LoVo (cell line): ENCODE measurements around the gene ABHD1.

Experiments
- DNase-seq: peaks from one replicate; pipeline ENCODE4 v3.0.0-alpha.2; 2016; ENCODE audit warnings: low spot score

ABHD1 gene

GRCh38 chr2:27136751-27137150 is 13.1 kb downstream of the ABHD1 start:
- DNase-seq = no peak

GRCh38 chr2:27137322-27137935 is 13.8 kb downstream of the ABHD1 start:
- DNase-seq = no peak

DNA sequence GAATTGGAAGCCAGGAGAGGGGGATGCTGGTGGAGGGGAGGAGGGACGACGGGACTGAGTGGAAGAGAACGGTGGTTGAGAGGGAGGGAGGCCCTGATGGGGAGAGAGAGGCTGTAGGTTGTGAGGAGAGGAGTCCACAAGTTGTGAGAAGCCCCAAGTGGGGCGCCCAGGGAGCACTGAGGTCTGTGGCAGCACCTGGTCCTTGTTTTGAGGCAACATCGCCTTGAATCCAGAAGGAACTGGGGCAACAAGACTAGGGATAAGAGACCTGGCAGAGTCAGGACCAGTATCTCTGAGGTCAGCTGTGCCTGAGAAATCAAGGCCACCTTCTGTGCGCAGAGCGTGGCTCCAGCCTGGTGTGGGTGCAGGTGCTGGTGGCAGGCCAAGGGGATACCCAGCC is 14.5 kb downstream of the ABHD1 start:
- DNase-seq = no peak

DNA sequence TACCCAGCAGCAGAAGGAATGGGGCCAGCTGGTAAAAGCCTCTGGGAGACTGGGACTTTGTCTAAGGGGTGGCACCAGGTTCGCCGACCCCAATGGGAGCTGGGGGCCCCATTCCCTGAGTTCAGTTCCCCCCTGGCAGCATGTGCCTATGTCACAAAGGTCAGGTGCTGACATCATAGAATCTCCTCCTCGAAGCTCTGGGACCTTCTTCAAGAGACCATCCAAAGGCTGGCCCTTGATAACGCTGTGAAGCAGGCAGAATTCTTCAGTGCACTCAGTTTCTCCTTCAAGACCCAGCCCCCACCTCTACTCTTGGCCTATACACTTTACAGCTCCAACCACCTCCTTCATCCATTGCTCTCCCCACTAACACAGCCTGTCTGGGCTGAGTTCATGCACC is 15.7 kb downstream of the ABHD1 start, which contains the start of gene PRR30:
PRR30 (minus strand) TSS at position 101 of the 400 bp plus-strand sequence. CDS start 1,081 bp downstream, outside the sequence.
- no peak for DNase-seq

DNA sequence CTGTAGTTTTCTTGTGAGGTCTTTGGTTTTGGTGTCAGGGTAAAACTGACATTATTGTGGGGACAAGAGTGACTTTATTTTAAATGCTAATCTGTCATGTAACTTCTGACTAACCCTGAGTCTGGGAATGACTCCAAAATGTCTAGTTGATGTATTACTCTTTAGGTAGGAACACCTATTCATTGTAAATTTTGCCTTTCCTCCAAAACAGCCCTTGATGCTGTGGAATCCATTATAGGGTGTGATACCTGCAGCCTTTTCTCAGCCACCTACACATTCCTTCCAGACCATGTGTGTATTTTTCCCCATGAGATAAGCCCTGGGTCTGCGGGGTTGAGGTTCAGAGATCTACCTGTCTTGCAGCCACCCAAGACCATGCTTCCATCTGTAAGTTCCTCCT is 19.7 kb downstream of the ABHD1 start:
- DNase-seq = no peak

GRCh38 chr2:27145682-27146081 is 22.1 kb downstream of the ABHD1 start:
- DNase-seq = no peak

DNA sequence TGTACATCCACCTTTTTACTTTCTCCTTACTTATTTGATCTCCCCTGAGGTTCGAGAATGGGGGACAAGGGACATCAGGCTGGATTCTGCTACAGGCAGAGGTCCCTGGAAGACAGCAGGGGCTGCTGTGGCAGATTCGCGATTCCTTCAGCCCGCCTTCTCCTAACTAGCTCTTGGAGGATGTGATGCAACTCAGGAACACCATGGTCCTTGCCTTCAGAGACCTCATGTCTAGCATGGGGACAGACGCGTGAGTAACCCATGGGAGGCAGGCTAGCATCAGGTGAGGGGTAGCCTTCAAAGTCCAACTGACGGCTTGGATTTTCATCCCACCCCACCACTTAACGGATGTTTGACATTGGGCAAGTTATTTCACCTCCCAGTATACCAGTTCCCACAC is 24.3 kb downstream of the ABHD1 start:
- DNase-seq = no peak

DNA sequence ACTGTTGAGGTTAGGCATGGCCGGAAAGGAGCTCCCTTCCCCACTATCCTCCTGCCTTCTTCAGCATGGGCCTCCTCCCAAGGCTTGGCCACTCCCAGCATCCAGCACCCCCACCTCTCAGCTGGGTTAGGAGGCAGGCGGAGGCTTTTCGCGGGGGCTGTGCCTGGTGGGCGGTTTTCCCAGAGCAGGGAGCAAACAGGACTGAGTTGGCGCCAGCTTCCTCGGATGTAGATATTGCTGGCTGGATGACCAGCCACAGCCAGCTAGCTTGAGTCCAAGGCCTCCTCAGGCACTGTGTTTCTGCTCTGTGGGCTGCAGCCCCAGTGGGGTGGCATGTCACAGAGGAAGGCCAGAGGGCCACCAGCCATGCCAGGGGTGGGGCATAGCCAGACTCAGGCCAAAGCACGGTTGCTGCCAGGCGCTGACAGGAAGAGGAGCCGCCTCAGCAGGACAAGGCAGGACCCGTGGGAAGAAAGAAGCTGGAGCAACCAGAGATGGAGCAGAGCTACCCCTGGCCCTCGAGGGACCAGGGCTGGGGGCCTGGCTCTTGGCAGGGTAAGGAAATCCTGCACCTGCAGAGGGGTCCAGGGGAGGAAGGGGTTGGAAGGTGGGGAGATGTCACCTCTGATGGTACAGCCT is 25.3 kb downstream of the ABHD1 start, which contains the start of gene TCF23:
TCF23 (plus strand) TSS at position 204 of the 639 bp plus-strand sequence; CDS start at position 334, 130 bp downstream.
- no peak for DNase-seq

- no peak for DNase-seq
Observed at GRCh38 chr2:27149570-27150405, 26.2 kb downstream of the ABHD1 start.

GRCh38 chr2:27150639-27151230 is 27.1 kb downstream of the ABHD1 start:
- DNase-seq = no peak

DNA sequence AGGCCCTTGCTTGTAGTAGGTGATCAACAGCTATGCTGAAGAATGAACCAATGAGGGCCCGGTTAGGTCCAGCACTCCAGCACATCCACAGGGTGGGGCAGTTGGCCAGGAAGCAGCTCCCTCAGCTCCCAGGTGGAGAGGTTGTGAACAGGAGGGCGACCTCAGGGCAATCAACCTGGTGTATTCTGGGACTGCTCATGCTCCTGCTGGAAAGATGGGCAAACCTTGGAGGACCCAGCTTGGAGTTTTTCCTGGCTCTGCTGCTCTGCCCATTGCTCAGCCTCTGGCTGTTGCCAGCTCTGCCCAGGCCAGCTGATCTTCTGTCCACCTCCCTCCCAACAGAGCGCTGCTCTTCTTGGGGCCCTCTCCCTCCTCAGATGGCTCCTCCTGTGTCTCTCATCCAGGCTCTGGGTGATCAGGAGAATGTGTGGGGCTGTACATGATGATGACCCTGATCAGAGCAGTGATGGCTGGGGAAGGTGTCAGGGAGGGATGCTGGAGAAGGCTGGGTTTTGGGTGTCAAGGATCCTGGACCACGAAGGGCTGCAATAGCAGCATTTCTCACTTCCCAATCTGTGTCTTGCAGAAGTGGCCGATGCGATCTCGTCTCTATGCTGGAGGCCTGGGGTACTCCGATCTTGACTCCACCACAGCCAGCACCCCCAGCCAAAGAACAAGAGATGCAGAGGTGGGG is 28.6 kb downstream of the ABHD1 start:
- DNase-seq = no peak

DNA sequence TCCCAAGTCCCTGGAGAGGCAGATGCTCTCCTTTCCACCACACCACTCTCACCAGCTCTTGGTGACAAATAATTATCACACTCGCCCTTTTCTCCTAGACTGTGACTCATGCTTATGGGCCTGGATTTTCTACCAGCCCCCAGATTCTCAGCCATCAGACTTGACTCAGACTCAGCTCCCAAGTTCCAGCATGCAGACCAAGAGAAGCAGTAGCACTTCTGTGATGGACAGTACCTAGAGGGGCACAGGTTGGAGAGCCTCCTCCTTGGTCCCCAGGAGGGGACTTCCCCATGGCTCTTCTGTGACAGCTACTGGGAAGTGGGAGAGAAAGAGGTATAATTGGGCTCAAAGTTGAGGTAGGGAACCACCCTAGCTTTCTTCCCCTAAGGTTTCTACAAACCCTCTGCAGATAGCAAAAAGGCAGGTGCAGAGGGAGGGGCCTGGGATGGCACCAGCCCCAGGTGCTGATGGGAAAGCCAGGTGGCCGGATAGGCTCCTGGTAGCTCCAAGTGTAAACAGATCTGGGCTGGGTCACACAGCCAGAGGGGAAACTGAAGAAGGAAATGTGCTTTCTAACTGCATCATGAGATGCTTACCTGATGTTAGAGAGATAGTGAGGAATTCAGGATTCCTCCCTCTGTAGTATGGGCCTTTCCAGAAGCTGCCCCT is 29.3 kb downstream of the ABHD1 start:
- no peak for DNase-seq

- DNase-seq = no peak
Observed at GRCh38 chr2:27154488-27154887, 30.9 kb downstream of the ABHD1 start.

DNA sequence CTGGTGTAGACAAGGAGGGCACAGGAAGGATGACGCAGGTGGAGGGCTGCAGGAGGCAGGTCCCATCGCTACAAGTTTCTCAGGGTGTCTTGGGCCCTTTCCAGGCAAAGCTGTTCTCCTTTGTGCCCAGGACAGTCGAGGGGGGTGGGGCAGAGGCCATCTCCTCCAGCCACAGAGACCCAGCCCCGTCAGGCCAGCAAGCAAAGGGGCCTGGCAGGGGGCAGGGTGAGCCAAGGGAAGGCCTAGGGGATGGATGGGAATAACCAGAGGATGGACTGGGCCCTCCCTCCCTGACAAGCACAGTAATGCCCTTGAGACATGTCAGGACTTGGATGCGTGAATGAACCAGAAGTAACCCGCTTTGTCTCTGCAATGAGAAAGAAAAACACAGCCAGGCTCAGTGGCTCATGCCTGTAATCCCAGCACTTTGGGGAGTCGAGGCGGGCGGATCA is 31.5 kb downstream of the ABHD1 start:
- no peak for DNase-seq

GRCh38 chr2:27158468-27158867 is 34.9 kb downstream of the ABHD1 start:
- DNase-seq = no peak

DNA sequence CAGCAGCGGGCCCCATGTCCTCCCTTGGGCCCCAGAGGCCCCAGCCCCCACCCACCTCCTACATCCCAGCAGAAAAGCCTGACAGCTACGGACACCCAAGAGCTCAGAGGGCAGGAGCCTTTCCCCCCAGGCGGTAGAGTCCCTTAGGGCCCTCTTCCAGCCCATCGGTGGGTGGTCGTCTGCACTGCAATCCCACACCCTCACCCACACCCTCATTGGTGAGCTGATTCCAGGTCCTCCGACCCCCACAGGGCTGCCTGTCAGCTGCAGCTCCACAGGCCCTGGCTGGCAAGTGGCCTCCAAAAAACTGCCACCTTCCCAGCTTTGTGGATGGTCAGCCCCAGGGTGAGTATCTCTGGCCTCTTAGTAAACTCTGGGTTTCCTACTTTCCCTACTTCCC is 35.7 kb downstream of the ABHD1 start:
- DNase-seq = no peak

GRCh38 chr2:27160191-27160590 is 36.6 kb downstream of the ABHD1 start:
- no peak for DNase-seq

GRCh38 chr2:27162151-27163121 is 38.8 kb downstream of the ABHD1 start:
- peak; percentile 60 for DNase-seq

GRCh38 chr2:27164960-27165763 is 41.5 kb downstream of the ABHD1 start:
- DNase-seq = no peak
